GM20000 (cell line): ENCODE results near the gene DENND1A.

ENCODE experiments used
- DNase-seq: peaks from one replicate; pipeline ENCODE4 v3.0.0; 2012; ENCODE audit warnings: low spot score
- CTCF ChIP-seq: IDR thresholded peaks from 2 replicates; pipeline ENCODE4 v1.5.1; 2012; ENCODE audit warnings: mild to moderate bottlenecking, control low read depth; ENCODE audit errors: extremely low read depth, missing control alignments

The DENND1A gene

GRCh38 chr9:123552530-123552929 lies 377.4 kb downstream of the DENND1A start:
- no peak for TF ChIP-seq CTCF
- DNase-seq, result no peak

GRCh38 chr9:123551734-123552133 lies 378.2 kb downstream of the DENND1A start:
- no peak for DNase-seq
- no peak for TF ChIP-seq CTCF

- no peak for DNase-seq
- no peak for TF ChIP-seq CTCF
Observed at GRCh38 chr9:123550797-123551196, 379.1 kb downstream of the DENND1A start.

- no peak for DNase-seq
- no peak for TF ChIP-seq CTCF
Observed at GRCh38 chr9:123550012-123550411, 379.9 kb downstream of the DENND1A start.

GRCh38 chr9:123548741-123549545 lies 381.0 kb downstream of the DENND1A start:
- no peak for DNase-seq
- no peak for TF ChIP-seq CTCF

GRCh38 chr9:123544007-123544827 lies 385.7 kb downstream of the DENND1A start:
- peak; percentile 71 for TF ChIP-seq CTCF
- DNase-seq, result peak; percentile 49

GRCh38 chr9:123543492-123543891 lies 386.4 kb downstream of the DENND1A start:
- no peak for DNase-seq
- no peak for TF ChIP-seq CTCF
